Measurements from ENCODE around the gene CREB3L2. TPM values are rescaled to one million over a fixed set of nuclear protein-coding genes. Genes with fewer than 3 reads are reported as not detected.

Gene CREB3L2
- total RNA-seq, 1 experiment from 2014 or later, result 39.9 TPM

DNA sequence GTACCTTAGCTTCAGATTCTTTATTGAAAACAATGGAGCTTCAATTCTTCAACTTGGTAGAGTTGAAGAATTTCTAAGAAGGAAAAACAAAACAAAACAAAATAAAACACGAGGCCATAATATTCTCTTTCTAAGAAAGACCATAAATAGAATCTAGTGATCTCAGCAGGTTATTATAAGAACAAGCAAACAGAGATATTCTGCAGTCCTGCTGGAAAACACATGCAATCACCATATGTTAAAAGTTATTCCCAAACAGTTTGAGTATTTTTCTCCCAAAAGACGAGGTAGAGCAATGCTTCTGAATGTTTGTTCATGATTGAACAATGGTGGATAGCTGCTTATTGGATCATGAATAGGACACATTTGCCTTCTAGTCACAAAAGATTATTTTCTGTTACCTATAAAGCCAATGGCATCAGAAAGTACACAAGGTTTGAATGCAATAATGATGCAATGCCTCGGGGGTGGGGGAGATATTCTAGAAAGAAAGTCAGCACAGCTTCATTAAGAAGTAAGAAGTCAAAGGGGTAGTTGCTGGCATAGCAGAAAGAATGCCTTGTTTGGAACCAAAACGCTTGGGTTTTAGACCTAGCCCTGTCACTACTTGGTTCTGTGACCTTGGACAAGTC, 59.3 kb downstream of the CREB3L2 start:
- no peak for TF ChIP-seq CTCF (IDR thresholded peaks at IDR 0.05; ENCODE audit: unreplicated experiment)
- no peaks in the 10 kb centered on the region for H3K27me3 Mint-ChIP-seq (ENCODE audit: unreplicated experiment)
- DNase-seq, result no peak
- no peaks in the 10 kb centered on the region for H3K36me3 Mint-ChIP-seq (ENCODE audit: insufficient read depth, unreplicated experiment)
- CTCF ChIA-PET, result no interaction called here
- no peak overlapping the region for H3K4me3 Mint-ChIP-seq (ENCODE audit: low read depth, unreplicated experiment)
- no peak overlapping the region for H3K27ac Mint-ChIP-seq (ENCODE audit: unreplicated experiment)
- intact Hi-C loops (cut with micrococcal nuclease; ENCODE audit: unreplicated experiment), result no loop called here
- no TSS peak for BruUV-seq (replicated peaks)
- H3K9me3 Mint-ChIP-seq (ENCODE audit: low read depth, unreplicated experiment), result no peaks in the 10 kb centered on the region
- peaks cover 46% of the 10 kb centered on the region for H3K4me1 Mint-ChIP-seq (ENCODE audit: low read depth, unreplicated experiment)

DNA sequence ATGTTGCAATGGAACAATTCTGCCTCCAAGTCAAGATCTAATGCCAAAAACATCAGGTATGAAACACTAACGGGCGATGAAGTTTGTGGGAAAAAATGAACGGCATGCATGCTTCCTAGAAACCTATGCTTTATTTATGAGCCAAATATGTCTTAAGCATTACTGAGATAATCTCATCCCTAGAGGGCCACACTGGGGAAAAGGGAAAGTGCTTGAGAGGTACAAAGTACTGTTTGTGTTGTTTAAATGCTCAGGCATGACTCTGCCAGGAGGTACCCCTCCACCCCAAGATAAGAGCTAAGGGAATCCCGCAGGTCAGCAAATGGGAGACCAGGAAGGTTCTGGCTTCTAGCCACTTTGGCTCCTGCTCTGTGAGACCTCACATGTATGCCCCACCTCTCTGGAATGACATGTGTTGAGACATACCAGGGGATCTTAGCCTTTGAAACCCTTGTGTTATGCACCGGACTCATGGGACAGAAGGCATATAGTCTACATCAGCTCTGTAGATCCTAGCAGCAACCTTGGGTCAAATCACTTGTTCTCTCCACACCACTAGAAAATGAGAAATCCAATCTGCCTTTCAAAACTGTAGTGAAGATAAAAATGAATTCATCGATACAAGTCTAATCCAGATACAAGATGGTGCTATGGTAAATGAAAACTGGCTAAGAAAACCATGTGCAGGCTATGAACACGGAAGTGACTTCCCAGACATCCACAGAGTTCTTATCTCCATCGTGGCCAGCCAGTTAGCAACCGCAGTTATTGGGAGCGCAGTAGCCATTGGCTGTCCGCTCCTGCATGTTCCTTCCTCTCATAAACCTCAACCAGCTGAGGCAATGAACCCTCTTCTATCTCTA, 61.0 kb downstream of the CREB3L2 start:
- no peak overlapping the region for H3K27ac Mint-ChIP-seq (ENCODE audit: unreplicated experiment)
- intact Hi-C loops (cut with micrococcal nuclease; ENCODE audit: unreplicated experiment), result no loop called here
- no peaks in the 10 kb centered on the region for H3K27me3 Mint-ChIP-seq (ENCODE audit: unreplicated experiment)
- no peak overlapping the region for H3K4me3 Mint-ChIP-seq (ENCODE audit: low read depth, unreplicated experiment)
- no peaks in the 10 kb centered on the region for H3K36me3 Mint-ChIP-seq (ENCODE audit: insufficient read depth, unreplicated experiment)
- BruUV-seq (replicated peaks), result no TSS peak
- no peaks in the 10 kb centered on the region for H3K9me3 Mint-ChIP-seq (ENCODE audit: low read depth, unreplicated experiment)
- peaks cover 40% of the 10 kb centered on the region for H3K4me1 Mint-ChIP-seq (ENCODE audit: low read depth, unreplicated experiment)
- no peak for DNase-seq
- TF ChIP-seq CTCF (IDR thresholded peaks at IDR 0.05; ENCODE audit: unreplicated experiment), result no peak
- CTCF ChIA-PET, result interaction anchor here (1.2 kb wide), 1 partner anchor 9 kb away, joined by 3 read pairs; no protein-coding TSS in a partner anchor

DNA sequence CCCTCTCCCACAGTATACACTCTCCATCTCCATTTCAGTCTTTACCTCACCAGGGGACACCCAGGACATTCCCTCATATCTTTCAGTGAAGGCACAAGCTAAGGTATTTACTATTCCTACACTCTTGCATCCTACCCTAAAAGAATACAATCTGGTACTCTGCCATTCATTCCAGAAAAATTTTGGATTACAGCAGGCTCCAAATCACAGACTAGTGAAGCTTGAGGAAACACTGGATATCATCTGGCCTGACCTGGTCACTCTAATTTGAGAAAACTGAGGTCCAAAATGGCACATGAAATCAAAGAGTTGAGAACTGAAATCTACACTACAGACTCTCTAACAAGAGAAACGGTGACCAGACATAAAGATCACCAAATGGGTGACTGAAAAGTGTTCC, 61.7 kb downstream of the CREB3L2 start:
- BruUV-seq (replicated peaks), result no TSS peak
- no peak for DNase-seq
- H3K36me3 Mint-ChIP-seq (ENCODE audit: insufficient read depth, unreplicated experiment), result no peaks in the 10 kb centered on the region
- peaks cover 44% of the 10 kb centered on the region for H3K4me1 Mint-ChIP-seq (ENCODE audit: low read depth, unreplicated experiment)
- no peaks in the 10 kb centered on the region for H3K27me3 Mint-ChIP-seq (ENCODE audit: unreplicated experiment)
- CTCF ChIA-PET, result interaction anchor here (1.1 kb wide), 1 partner anchor 30 kb away, joined by 4 read pairs; no protein-coding TSS in a partner anchor
- no peak overlapping the region for H3K4me3 Mint-ChIP-seq (ENCODE audit: low read depth, unreplicated experiment)
- H3K27ac Mint-ChIP-seq (ENCODE audit: unreplicated experiment), result no peak overlapping the region
- no peak for TF ChIP-seq CTCF (IDR thresholded peaks at IDR 0.05; ENCODE audit: unreplicated experiment)
- intact Hi-C loops (cut with micrococcal nuclease; ENCODE audit: unreplicated experiment), result no loop called here
- H3K9me3 Mint-ChIP-seq (ENCODE audit: low read depth, unreplicated experiment), result no peaks in the 10 kb centered on the region

DNA sequence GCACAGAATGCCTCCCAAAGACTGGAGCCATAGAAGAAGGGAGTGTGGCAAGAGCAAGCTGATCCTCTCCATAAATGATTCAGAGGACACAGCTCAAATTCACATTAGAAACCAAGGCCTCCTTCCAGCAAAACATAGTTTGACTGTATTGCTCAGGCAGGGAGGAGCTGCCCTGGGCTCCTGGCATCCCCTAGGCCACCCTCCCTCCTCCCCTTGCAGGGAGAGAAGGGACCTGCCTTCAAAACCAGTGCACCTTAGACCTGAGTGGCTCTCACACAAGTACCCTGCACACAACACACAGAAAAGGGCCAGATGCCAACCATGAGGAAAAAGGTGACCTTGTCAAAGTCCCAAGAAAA, 64.7 kb downstream of the CREB3L2 start:
- no peak for DNase-seq
- no peak overlapping the region for H3K27ac Mint-ChIP-seq (ENCODE audit: unreplicated experiment)
- H3K9me3 Mint-ChIP-seq (ENCODE audit: low read depth, unreplicated experiment), result no peaks in the 10 kb centered on the region
- no peaks in the 10 kb centered on the region for H3K27me3 Mint-ChIP-seq (ENCODE audit: unreplicated experiment)
- TF ChIP-seq CTCF (IDR thresholded peaks at IDR 0.05; ENCODE audit: unreplicated experiment), result no peak
- H3K4me3 Mint-ChIP-seq (ENCODE audit: low read depth, unreplicated experiment), result no peak overlapping the region
- intact Hi-C loops (cut with micrococcal nuclease; ENCODE audit: unreplicated experiment), result no loop called here
- BruUV-seq (replicated peaks), result no TSS peak
- CTCF ChIA-PET, result interaction anchor here (0.6 kb wide), 1 partner anchor 727 kb away, joined by 6 read pairs; no protein-coding TSS in a partner anchor
- H3K4me1 Mint-ChIP-seq (ENCODE audit: low read depth, unreplicated experiment), result peaks cover 60% of the 10 kb centered on the region
- H3K36me3 Mint-ChIP-seq (ENCODE audit: insufficient read depth, unreplicated experiment), result no peaks in the 10 kb centered on the region
